ENCODE data around the gene FLNC.

GRCh38 chr7:128887169-128888038 is 57.2 kb downstream of the FLNC start:
- TF ChIP-seq CTCF (conservative IDR thresholded peaks at IDR 0.05; ENCODE audit: low read depth, low read length) (no peak), POLR2A (IDR thresholded peaks at IDR 0.05; ENCODE audit: low read depth, low read length) (no peak), CEBPB (IDR thresholded peaks at IDR 0.05; ENCODE audit: low read depth, low read length) (no peak), SMC3 (IDR thresholded peaks at IDR 0.05; ENCODE audit: low read depth, low read length) (no peak), RAD21 (IDR thresholded peaks at IDR 0.05; ENCODE audit: low read length) (no peak), ELK1 (IDR thresholded peaks at IDR 0.05; ENCODE audit: borderline replicate concordance, low read depth, low read length) (no peak), NFE2L2 (IDR thresholded peaks at IDR 0.05; ENCODE audit: low read depth, low read length) (no peak), BHLHE40 (IDR thresholded peaks at IDR 0.05; ENCODE audit: low read depth, low read length) (no peak), USF2 (IDR thresholded peaks at IDR 0.05; ENCODE audit: low read depth, low read length) (no peak), MXI1 (IDR thresholded peaks at IDR 0.05; ENCODE audit: borderline replicate concordance, low read depth, low read length) (no peak), CHD1 (IDR thresholded peaks at IDR 0.05; ENCODE audit: low read depth, low read length) (no peak), RFX5 (IDR thresholded peaks at IDR 0.05; ENCODE audit: low read depth, low read length) (no peak), RCOR1 (IDR thresholded peaks at IDR 0.05; ENCODE audit: insufficient replicate concordance, low read length) (no peak)

Data from IMR-90 (cell line).